ENCODE data around the gene TAPBP.
A peak's percentile ranks its signal among the peaks of the same experiment; 100 is the strongest.

TAPBP gene

GRCh38 chr6:33314515-33314942 lies 651 bp upstream of the TAPBP start:
- H3K4me3 ChIP-seq (replicated peaks; ENCODE audit: low read depth, low read length): peak overlapping the region; percentile 92
- peak; percentile 91 for DNase-seq (ENCODE audit: low read depth)
- no peak for TF ChIP-seq CTCF (IDR thresholded peaks at IDR 0.05; ENCODE audit: low read length, missing control alignments)

- DNase-seq (ENCODE audit: low read depth): no peak
- no peak for TF ChIP-seq CTCF (IDR thresholded peaks at IDR 0.05; ENCODE audit: low read length, missing control alignments)
- H3K4me3 ChIP-seq (replicated peaks; ENCODE audit: low read depth, low read length): peak overlapping the region; percentile 92
These were observed 671 bp downstream of the TAPBP start for GRCh38 chr6:33313105-33313708.

GRCh38 chr6:33312361-33313104 lies 1.3 kb downstream of the TAPBP start:
- TF ChIP-seq CTCF (IDR thresholded peaks at IDR 0.05; ENCODE audit: low read length, missing control alignments): no peak
- DNase-seq (ENCODE audit: low read depth): peak; percentile 75
- H3K4me3 ChIP-seq (replicated peaks; ENCODE audit: low read depth, low read length): peak overlapping the region; percentile 92

- no peak for TF ChIP-seq CTCF (IDR thresholded peaks at IDR 0.05; ENCODE audit: low read length, missing control alignments)
- H3K4me3 ChIP-seq (replicated peaks; ENCODE audit: low read depth, low read length): no peak overlapping the region
- DNase-seq (ENCODE audit: low read depth): no peak
These were observed 7.5 kb downstream of the TAPBP start for GRCh38 chr6:33306356-33306755.

- no peak overlapping the region for H3K4me3 ChIP-seq (replicated peaks; ENCODE audit: low read depth, low read length)
- DNase-seq (ENCODE audit: low read depth): no peak
- no peak for TF ChIP-seq CTCF (IDR thresholded peaks at IDR 0.05; ENCODE audit: low read length, missing control alignments)
These were observed 8.8 kb downstream of the TAPBP start for GRCh38 chr6:33305052-33305451.

- no peak for TF ChIP-seq CTCF (IDR thresholded peaks at IDR 0.05; ENCODE audit: low read length, missing control alignments)
- no peak for DNase-seq (ENCODE audit: low read depth)
- H3K4me3 ChIP-seq (replicated peaks; ENCODE audit: low read depth, low read length): no peak overlapping the region
These were observed 9.7 kb downstream of the TAPBP start for GRCh38 chr6:33304216-33304615.
